Epithelial cell of esophagus (primary cell): ENCODE data around the gene RRAD.
A peak's percentile ranks its signal among the peaks of the same experiment; 100 is the strongest.

Source experiments
- DNase-seq: peaks from one replicate; pipeline ENCODE4 v3.0.0; 2010; ENCODE audit warnings: low read depth
- H3K4me3 ChIP-seq: 2 replicates; pipeline ENCODE4 v1.5.1; 2011; ENCODE audit warnings: mild to moderate bottlenecking, low read length, control low read depth
- TF ChIP-seq, protein P1 (sequence below): IDR thresholded peaks from 2 replicates; pipeline ENCODE4 v1.5.1; 2011; ENCODE audit warnings: low read depth, mild to moderate bottlenecking, low read length, control low read depth, inconsistent platforms; ENCODE audit not compliant: insufficient read depth; ENCODE audit errors: missing control alignments

The RRAD gene

DNA sequence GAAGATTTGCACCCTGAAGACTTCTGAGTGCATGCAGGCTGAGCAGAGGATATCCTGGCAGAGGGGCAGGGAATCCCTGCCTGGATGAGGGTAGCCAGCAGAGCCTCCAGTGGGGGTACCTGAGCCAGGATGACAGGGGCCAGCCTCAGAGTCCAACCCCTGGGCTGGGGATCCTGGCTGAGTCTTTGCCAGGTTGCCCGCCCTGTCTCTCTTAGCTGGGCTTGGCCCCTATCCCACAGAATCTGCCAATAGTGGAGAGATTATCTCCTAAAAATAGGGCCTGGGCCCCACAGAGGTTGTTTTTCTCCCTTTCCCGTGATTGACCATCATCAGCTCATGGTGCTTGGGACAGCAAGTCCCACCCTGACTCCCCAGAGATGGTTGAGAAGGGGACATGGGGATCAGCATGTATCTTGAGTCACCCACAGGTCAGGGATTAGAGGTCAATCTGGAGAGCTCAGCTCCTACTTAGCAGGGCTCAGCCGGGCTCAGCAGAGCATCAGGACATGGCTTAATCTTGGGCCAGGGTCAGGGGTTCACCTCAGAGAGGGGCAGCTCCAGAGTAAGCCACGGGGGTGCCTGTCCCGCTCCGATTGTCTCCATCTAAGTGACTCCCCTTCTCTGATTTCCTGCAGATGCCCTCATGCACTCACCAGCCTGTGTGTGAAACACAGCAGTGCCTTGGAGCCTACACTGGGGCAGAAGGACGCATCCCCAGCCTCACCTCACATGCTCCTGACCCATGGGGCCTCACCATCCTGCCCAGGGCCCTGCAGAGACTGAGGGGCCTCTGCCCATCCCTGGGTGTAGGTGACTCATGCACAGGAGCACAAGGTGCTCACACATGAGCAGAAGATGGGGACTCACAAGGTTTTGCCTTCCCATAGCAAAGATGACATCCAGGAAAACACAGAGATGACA lies 18.2 kb downstream of the RRAD start:
- no peak overlapping the region for H3K4me3 ChIP-seq
- no peak for DNase-seq
- TF ChIP-seq, protein P1, sequence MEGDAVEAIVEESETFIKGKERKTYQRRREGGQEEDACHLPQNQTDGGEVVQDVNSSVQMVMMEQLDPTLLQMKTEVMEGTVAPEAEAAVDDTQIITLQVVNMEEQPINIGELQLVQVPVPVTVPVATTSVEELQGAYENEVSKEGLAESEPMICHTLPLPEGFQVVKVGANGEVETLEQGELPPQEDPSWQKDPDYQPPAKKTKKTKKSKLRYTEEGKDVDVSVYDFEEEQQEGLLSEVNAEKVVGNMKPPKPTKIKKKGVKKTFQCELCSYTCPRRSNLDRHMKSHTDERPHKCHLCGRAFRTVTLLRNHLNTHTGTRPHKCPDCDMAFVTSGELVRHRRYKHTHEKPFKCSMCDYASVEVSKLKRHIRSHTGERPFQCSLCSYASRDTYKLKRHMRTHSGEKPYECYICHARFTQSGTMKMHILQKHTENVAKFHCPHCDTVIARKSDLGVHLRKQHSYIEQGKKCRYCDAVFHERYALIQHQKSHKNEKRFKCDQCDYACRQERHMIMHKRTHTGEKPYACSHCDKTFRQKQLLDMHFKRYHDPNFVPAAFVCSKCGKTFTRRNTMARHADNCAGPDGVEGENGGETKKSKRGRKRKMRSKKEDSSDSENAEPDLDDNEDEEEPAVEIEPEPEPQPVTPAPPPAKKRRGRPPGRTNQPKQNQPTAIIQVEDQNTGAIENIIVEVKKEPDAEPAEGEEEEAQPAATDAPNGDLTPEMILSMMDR, result no peak

DNA sequence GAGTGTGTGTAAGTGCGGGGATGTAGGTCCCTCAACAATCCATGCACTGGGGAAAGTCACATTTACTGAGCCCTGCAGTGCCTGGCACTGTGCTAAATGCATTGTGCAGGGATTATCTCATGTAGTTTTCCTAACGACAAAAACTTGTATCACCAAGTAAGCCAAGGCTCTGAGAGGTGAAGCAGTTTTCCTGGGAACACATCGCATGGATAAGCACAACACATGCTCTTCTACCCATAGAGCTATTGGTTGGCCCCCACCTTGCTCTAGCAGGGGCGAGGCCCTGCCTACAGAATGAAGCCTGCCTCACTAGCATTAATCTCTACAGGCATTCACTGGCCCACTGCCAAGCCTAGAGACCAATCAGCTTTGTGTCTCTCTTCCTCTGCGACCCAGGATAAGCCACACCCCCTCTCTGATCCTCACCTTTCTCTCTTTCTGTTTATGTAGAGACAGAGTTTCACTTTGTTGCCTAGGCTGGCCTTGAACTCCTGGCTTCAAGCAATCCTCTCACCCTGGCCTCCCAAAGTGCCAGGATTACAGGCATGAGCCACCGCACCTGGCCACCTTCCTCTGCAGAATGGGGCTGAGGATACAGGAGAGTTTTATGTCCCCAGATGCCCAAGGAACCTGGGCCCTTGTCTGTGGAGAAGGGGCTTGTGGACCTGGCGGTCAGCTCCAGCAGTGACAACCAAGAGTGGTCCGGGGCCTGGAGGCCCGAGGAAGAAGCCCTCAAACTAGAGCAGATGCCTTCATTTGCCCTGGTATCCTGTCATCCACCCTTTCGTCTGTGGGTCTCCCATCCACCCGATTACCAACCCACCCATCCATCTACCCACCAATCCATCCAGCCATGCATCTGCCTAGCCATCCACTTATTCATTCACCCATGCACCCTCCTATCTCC lies 19.4 kb downstream of the RRAD start:
- peak; percentile 82 for DNase-seq
- TF ChIP-seq, protein P1, result no peak
- H3K4me3 ChIP-seq, result no peak overlapping the region

DNA sequence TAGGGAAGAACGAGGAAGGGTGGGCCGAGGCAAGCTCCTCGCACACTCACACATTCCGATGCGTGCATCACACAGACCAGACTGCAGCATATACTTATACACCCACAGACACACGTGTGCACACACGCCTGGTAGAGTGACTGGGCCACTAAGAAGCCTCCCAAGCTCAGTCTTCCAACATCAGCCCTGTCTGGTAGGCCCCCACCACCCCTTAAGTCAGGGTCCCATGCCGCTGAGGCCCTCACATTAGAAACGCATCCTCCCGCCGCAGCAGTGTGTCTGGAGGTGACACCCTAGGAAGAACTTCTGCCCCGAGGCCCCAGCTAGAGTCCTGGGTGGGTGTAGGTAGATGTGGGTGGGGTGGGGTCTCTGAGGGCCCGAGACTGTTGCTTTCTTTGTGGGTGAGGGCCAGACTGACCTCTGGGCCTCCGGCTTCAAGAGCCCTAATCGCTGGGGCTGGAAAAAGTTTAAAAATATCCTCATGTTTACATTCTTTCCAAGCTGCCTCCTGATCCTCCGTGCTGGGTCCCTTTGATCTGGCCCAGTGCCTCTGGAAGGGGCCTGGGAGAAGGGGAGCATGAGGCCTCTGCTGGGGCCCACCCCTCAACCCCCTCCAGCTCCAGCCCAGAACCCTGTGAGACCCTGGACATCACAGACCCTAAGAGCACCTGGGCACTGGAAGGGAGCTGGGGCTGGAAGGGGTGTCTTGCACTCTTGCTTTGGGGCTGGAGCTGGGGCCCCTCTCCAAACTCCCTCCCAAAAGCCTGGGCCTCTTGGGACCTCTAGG lies 20.3 kb downstream of the RRAD start:
- no peak overlapping the region for H3K4me3 ChIP-seq
- TF ChIP-seq, protein P1, result no peak

DNA sequence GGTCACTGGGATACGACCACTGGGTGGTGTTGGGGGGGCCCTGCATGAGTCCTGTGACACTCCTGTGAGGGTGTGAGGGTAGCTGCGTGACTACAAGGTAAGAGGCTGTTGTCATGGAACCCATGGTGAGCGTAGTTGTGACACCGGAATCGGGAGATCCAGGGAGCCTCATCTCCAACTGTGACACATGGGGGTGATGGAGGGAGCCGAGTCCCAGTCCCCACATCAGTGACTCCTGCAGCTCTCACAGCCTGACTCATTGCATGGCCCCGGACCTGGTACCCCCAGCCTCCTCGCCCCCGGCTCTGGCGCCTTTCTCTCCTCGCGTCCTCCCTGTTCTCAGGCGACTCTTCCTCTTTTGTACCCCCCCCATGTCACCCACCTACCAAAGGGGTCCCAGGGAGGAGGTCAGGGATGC lies 20.9 kb downstream of the RRAD start:
- TF ChIP-seq, protein P1, result no peak
- no peak for DNase-seq
- no peak overlapping the region for H3K4me3 ChIP-seq

More for the DNA sequence above, 20.3 kb downstream of the RRAD start:
- peak; percentile 67 for DNase-seq

DNA sequence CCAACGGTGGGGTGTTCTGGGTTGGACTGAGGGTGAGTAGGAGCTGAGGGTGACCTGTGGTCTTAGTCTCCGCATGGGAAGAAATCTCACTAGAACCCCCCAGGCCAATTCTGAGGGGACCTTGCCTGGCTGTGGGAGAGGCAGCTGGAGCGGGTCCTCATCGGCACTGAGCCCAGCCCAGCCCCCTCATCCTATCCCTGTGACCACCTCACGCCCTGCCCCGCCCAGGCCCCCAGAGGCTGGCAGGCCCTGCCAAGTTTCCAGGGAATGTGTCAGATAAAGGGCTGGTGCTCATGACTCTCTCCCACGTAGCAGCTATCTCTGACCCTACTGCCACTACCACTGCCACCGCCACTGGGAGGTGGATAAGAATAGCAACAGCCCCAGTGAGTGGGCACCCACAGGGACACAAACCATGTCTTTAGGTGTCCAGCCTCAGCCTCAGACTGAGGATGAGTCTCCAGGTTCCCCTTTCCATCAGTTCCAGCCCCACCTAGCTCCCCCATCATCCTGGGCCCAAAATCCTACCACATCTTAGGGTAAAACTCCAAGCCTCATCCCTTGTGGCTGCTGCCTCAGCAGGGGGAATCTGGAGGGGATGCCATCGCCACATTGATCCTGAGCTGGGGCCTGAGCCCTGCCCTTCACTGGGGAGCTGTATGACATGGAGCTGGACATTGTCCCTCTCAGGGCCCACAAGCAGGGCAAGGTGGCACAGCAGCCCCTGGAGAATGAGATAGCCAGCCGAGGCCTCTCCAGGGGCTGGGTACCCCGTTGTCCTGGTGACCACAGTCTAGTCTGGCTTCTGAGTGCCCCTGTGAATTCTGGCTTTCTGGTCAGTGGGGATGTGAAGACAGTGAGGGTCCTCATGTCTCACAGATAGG lies 21.5 kb downstream of the RRAD start:
- DNase-seq, result no peak
- TF ChIP-seq, protein P1, result no peak
- no peak overlapping the region for H3K4me3 ChIP-seq
